Activated T-helper 1 cell treated with anti-CD3 and anti-CD28 coated beads, Interleukin-2, amount 50 U/mL, for 16 hours (primary cell): ENCODE data around the gene COL18A1.
"Not testable (repeated sequence)": the region's sequence is repeated elsewhere in the genome, so short reads cannot be mapped to it uniquely, and the experiment has no call there.

Experiments
- DNase-seq, 2 donors: peaks; one replicate each; pipeline ENCODE4 v3.0.0-alpha.2; 2020; ENCODE audit warnings: low read depth in 1 of 2, low spot score in 1 of 2

COL18A1 gene

DNA sequence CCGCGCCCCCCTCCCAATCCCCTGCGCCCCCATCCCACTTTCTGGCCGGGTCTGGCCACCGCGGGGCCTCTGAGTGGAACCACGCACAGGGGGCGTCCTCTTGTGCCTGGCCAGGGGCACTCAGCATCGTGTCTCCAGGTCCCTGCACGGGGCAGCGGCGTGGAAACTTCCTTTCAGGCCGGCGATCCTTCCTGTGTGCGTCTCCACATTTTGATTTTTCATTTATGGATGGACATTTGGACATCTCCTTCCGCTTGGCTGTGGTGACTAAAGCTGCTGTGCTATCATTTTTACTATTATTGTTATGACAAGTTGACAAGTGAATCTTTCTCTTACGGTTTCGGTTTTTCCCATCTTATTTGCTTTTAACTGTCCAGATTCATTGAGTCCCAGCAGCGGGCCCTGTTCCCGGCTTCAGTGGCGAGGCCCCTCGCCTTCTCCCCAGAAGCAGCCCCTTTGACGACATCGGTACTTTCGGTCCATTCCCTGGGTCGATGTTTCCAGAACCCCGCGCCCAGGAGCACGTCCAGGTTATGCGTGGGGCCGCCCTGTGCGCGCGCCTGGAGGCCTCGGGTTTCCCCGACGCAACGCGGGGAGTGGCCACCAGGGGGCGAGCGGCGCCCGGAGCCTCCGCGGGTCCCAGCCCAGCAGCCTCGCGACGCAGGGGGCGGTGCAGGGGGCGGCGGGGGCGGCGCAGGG, 149.7 kb downstream of the COL18A1 start:
- peak; percentile 83 to 87 for DNase-seq

DNA sequence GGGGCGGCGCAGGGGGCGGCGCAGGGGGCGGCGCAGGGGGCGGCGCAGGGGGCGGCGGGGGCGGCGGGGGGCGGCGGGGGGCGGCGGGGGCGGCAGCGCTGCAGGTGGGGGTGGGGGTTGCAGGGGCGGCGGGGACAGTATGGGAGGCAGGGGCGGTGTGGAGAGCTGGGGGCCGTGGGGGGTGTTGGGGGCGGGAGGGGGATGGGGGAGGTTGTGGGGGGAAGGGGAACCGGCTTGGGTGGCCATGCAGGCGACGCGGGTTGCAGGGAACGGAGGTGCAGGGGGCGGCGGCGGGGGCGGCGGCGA, 150.2 kb downstream of the COL18A1 start:
- no peak for DNase-seq

DNA sequence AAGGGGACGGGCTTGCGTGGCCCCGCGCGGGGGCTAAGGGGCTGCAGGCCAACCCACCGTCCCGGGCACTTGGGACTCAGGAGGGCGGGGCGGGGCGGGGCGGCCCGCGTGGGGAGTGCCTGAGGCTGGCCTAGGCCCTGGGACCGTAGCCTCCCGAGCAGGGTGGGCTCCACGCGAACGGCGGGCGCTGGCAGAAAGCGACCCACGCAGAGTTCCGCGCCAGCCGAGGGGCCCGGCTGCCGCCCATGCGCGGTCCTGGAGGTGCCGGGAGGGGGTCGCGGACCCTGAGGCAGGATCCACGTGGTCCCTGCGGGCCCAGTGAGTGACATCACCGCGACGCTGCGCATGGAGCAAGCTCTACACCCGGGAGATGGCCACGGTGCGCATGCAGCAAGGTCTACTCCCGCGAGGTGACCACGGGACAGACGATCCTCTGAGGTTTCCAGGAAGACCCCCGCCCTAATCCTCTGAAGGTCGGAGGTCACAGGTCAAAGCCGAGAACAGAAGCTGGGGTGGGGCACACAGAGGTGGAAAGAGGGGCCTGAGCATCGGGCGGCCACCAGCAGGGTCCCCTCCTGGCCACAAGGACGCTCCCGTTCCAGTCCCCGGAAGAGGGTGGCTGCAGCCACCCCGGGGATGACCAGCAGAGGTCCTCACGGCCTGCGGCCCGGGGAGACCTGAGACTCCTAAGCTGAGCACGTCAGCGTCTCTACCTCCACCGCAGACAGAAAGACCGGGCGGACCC, 150.8 kb downstream of the COL18A1 start:
- peak in 1 of 2 donors; percentile 35 for DNase-seq

DNA sequence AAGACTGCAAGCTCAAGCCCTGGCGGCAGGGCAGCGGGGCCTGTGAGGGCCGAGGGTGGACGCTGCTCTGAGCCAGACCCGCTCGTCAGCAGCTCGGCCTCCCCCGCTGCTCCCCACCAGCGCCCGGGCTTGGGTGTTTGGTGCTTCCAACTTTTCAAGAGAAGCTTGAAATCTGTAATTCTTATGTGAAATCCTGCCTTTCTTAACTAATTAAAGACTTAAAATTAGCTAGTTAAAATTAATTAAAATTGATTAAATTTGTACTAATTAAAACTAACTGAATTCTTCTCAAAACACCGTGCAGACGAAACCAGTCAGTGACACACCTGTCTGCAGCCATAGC, 151.3 kb downstream of the COL18A1 start:
- DNase-seq = no peak

DNA sequence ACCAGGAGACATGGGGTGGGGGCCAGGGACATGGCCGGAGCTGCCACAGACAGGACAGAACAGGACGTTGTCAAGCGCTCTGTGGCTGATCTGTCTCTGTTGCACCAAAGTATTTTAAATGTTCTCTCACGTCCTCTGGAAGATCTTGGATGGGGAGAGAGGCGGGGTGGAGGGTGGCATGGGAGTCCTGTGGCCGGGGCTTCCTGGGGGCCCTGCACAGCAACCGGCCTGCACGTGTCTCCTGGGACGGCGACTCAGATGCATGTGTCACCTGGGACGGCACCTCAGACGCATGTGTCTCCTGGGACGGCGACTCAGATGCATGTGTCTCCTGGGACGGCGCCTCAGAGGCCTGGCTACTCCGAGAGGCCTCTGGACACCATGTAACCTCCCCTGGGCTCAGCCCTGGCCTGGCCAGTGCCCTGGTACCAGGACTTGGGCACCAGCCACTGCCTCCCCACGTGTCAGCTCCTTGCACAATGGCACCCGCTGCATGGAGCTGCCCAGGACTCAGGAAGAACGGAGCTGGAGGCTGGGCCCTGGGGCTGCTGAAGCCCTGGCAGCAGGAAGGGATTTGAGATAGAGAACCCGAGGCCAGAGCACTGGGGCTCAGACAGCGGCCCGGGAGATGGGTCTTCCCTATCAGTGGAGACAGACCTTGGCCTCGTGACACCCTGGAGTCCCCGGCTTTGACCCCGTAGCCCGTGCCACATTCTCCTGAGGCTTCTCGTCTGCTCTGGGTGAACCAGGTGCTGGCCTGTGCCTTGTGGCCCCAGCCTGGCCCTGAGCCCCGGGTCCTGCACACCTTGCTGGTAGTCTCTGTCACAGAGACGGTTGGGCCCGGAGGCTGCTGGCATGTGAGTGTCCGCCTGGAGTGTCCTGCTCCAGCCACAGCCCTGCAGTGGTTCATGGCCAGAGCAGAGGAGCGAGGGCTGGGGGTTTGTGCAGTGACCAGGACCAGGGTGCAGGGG, 152.0 kb downstream of the COL18A1 start:
- DNase-seq = no peak

DNA sequence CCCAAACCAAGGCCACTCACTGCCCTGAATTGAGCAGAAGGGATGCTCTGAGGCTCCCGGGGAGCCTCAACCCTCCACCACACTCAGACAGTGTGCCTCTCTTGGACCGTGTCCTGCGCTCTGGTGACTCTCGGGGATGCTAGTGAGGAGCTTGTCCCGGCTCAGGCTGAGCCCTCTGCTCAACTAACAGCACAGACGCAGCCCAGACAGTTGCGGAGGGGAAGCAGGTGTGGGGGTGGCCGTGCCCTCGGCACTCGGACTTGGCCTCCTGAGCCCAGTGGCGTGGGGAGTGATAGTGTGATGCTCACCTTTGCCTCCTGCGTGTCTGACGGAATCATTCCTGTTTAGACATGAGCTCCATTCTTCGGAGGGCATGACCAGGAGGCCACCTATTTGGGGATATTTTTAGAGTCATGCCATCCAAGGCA, 152.7 kb downstream of the COL18A1 start:
- no peak for DNase-seq

DNA sequence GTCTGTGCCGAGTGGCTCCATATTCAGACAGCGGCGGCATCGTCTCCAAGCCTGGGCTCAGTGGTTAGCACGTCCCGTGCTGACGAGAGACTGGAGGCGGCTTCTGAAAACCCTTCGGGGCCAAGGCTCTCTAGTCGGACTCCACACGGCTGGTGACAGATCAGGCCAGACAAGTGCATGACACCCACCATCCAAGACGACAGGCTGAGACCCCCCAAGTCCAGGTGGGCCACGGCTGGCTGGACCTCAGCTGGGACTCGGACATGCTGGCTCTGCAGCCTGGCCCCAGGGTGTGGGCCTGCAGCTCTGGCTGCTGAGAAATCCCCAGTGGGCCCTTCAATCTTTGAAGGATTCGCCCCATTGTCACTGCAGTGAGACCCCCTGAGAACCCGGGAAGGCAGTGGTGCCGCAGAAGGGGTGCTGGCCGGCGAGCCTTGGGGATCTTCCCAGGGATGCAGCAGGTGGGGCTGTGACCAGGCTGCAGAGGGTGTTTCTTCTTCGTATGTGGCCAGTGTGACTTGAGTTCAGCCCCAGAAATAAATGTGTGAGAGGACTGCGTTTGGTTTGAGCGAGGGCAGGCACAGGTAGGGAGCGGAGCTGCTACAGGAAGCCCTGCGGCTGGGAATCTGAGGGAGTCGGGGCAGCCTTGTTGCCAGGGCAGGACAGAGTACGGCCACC, 153.2 kb downstream of the COL18A1 start:
- no peak for DNase-seq

DNA sequence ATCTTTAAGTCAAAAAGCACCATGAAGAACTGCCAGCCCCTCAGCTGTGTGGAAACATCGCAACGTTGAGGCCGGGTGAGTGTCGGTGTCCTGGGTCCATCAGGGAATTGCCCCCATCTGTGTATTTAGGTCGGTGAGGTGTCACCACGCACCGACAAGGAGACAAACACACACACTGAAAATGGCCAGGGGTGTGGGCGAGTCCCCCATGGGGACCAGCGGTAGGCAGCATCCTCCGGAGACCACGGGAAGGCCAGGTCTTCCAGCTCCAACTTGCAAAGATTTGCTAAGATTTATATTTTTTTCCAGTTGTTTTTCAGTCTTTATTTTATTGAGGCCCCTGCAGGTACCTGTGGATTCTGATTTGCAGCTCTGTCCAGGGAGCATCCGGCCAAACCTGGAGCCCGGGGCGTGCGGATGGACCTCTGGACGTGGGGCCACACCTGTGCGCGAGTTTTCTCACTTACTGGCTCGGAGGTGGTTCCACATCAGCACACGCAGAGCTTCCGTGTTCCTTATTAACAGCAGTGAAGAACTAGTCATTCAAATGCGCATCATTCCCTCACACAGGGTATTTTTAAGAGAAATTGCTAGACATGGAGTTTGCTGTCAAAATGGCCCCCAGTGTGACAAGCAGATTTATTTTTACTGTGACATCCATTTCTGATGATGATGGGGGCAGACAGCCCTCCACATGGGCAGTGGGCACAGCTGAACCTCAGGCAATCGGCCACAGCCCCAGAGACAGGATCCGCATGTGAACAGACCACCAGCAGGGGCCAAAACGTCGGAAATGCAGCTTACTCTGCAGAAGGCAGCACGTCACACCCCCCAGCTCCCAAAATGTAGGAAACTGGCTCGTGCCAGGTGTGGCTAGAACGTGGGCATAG, 154.5 kb downstream of the COL18A1 start:
- DNase-seq = no peak

DNA sequence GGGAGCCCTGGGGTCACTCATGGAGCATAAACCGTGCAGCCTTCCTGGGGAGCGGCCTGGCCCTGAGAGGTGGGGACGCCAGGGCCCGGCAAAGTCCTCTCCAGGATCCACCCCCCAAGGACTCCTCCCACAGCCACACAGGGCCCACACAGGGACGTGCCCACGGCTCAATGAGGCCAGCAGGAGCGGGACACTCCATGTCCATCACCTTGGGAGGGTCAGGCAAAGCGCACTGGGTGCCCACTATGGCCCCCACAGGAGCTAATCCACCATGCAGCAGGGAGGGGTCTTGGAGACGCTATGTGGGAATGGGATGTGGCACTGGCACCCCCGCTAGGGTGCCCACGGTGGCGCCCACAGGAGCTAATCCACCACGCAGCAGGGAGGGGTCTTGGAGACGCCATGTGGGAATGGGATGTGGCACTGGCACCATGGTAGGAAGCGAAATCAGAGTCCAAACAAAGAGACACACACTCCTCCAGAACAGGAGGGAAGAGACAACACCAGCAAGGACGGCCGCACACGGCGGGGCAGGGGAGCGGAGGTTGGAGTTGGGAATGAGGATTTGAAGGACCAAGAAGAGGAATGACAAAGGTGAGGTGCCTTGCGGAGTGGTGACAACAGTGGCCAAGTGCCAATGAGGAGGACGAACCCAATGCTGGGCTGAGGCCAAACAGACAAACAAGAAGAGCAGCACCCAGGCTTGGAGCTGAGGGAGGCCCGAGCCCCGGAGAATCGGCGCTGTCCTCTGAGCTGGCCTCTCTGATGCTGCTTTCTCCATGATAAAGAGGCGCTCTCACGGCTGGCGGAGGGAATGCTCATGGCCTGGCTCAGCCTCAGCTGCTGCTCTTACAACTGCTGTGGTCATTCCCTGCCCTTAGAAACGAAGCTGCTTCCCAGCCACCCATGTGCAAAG, 155.4 kb downstream of the COL18A1 start:
- no peak for DNase-seq

DNA sequence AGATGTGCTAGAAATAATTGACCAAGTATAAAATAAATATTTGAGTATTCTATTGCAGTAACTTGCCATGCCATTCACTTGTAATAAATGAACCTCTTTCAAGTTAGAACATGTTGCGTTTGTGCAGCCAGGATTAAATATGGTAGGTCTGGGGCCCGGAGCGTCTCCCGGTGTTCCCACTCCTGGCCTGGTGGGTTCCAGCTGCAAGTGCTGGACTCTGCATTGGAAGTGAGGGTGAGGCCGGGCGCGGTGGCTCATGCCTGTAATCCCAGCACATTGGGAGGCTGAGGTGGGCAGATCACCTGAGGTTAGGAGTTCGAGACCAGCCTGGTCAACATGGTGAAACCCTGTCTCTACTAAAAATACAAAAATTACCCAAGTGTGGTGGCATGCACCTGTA, 156.3 kb downstream of the COL18A1 start:
- DNase-seq = not testable (repeated sequence)

DNA sequence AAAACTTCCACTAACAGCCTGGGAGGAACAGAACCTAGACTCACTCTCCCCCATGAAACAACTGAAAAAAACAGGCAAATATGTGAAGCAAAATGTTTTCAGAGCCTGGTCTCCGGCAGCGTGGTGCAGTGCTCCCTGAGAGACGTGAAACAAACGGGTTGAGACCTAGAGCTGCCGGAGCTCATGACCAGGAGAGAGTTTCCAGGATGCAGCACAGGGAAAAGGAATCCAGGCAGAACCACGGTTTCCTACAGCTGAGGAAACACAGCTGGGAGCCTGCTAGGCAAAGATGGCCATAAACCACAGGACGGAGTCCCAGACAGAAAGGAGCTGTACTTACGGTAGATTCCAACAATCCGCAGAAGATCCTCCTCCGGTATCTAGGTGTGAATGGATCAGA, 157.4 kb downstream of the COL18A1 start:
- DNase-seq = no peak

DNA sequence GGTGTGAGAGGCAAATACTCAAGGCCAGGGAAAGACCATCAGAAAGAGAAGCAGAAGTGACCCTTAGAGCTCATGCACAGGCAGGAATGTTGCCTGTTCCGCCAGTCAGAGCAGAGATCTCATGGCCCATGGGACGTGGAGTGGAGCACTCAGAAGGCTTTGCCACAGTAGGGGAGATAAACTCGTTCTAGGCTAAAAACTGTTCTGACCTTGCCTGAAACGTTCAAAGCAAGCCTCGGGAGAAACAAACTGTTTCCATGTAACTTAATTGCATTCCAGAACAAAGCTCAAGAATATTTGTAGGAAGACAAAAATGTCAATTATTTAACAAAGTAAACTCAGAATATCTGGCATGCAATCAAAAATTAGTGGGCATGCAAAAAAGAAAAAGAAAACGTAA, 158.0 kb downstream of the COL18A1 start:
- no peak for DNase-seq
